Lower leg skin (tissue), 4 donors: ENCODE results near the gene NBEA. TPM values are rescaled to one million over a fixed set of nuclear protein-coding genes. Genes with fewer than 3 reads are reported as not detected.

ENCODE experiments used
- DNase-seq, 2 donors: peaks; one replicate each; pipeline ENCODE4 v3.0.0-alpha.2; 2019; ENCODE audit warnings: low spot score in 2 of 2
- H3K4me3 ChIP-seq: fragments of 200-600 bp; sonication (generic); 2 replicates; pipeline ENCODE4 v1.5.1; 2017; ENCODE audit warnings: mild to moderate bottlenecking, low read depth; ENCODE audit not compliant: poor library complexity, severe bottlenecking
- POLR2A ChIP-seq, 2 donors: fragments of 450-650 bp; IDR thresholded peaks; one replicate each; pipeline ENCODE4 v1.6.1; 2016 to 2017; ENCODE audit warnings: antibody characterized with exemption in 2 of 2, mild to moderate bottlenecking in 1 of 2, moderate library complexity in 1 of 2
- WGBS, 2 donors: methylation state at CpG; one replicate each; pipeline ENCODE4 v1.1.5; 2018; 5-methylcytosine and 5-hydroxymethylcytosine counted together
- intact Hi-C: fragments of 100-400 bp; cut with DNase I; formaldehyde crosslinking; loops from one replicate; pipeline ENCODE4 v1.15.0; 2023; ENCODE audit warnings: low total_unique reads
- total RNA-seq, 4 donors: library from RNA; depleted of rRNA; stranded (reverse); fragments of >200 nt; gene quantifications; one replicate each; pipeline ENCODE4 v1.1.0, GENCODE V29; 2016
- TF ChIP-seq, protein P1 (sequence below), 3 donors: fragments of 450-650 bp; IDR thresholded peaks; one replicate each; pipeline ENCODE4 v1.5.1; 2016; ENCODE audit warnings: antibody characterized with exemption in 3 of 3, mild to moderate bottlenecking in 3 of 3, moderate library complexity in 2 of 3

NBEA gene
- total RNA-seq, 4 donors from 2014 or later: 1.5 to 4.5 (median 3.7) TPM

DNA sequence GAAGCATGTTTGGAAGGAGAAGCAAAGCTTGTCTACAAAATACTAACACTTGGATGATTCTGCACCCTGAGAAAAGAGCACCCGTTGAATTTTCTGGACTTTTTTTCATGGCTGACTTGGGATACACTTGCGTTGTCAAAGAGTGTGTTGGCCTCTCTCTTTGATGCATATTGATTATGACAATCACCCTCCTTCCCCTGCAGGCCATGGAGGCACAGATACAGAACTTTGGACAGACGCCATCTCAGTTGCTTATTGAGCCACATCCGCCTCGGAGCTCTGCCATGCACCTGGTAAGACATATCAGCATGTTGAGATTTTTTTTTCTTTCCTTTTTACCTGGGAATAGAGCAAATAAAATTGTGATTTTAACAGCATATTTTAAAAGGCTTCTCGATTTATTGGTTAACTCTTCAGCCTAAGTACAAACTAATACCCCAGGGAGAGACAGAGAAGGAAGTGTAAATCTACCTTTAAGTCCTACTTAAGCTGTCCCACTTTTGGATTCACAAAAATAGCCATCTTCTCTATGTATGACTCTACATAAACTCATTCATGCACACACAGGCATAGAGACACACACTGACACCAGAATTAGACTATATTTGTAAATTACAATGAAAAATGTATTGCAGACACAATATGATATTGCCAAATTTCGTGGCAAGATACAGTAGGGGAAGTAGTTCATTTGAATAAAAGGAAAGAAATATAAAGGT, 704.1 kb downstream of the NBEA start:
- WGBS, 2 donors: 63 to 68% methylated on average over 7 of the region's 7 CpGs

DNA sequence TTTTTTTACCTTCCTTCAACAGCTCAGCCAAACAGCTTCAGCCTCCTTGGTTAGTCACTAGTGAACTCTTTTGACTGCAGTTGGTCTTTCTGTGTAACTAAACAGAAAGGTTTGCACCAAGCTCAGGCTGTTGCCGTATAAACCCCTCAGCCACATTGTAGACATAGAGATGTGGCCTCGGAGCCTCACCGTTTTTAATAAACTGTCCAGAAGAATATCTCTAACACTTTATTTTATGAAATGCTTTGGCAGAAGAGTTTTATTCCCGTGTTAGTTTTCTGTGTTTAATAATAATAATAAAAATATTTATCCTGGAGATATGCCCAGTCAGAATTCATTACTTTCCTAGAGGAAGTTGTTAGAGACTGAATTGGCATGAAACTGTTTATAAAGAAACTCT, 706.1 kb downstream of the NBEA start:
- TF ChIP-seq, protein P1, sequence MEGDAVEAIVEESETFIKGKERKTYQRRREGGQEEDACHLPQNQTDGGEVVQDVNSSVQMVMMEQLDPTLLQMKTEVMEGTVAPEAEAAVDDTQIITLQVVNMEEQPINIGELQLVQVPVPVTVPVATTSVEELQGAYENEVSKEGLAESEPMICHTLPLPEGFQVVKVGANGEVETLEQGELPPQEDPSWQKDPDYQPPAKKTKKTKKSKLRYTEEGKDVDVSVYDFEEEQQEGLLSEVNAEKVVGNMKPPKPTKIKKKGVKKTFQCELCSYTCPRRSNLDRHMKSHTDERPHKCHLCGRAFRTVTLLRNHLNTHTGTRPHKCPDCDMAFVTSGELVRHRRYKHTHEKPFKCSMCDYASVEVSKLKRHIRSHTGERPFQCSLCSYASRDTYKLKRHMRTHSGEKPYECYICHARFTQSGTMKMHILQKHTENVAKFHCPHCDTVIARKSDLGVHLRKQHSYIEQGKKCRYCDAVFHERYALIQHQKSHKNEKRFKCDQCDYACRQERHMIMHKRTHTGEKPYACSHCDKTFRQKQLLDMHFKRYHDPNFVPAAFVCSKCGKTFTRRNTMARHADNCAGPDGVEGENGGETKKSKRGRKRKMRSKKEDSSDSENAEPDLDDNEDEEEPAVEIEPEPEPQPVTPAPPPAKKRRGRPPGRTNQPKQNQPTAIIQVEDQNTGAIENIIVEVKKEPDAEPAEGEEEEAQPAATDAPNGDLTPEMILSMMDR (IDR thresholded peaks at IDR 0.05): no peak
- TF ChIP-seq POLR2A (IDR thresholded peaks at IDR 0.05): no peak
- intact Hi-C loops: no loop called here
- DNase-seq: no peak
- 44 to 50% methylated on average over 4 of the region's 4 CpGs for WGBS, 2 donors
- H3K4me3 ChIP-seq: no peak overlapping the region

More for the DNA sequence above, 704.1 kb downstream of the NBEA start:
- H3K4me3 ChIP-seq: no peak overlapping the region
- DNase-seq: no peak
- intact Hi-C loops: no loop called here
- TF ChIP-seq, protein P1 (IDR thresholded peaks at IDR 0.05): no peak
- no peak for TF ChIP-seq POLR2A (IDR thresholded peaks at IDR 0.05)

DNA sequence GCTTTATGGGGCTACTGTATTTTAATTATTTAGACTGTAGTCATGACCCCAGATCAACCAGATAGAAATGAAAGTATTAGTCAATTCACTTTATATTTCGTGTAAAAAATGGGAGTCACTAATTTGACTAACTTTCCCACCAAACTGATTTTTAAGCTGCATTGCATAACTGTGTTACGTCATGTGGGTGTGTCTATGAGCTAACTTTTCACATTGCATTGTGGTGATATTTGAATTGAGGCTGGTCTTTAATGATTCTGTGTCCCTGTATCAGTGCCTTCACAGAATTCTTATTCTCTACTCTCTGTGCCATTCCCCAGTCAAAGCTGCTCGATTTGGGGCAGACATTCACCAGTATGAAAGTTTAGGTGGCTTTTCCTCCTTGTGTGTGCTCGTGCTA, 707.1 kb downstream of the NBEA start:
- 73 to 76% methylated on average over 4 of the region's 4 CpGs for WGBS, 2 donors
- no peak overlapping the region for H3K4me3 ChIP-seq
- intact Hi-C loops: loop anchor here (1.0 kb wide), 1 partner anchor 17 kb away; no protein-coding TSS in a partner anchor
- no peak for DNase-seq
- no peak for TF ChIP-seq POLR2A (IDR thresholded peaks at IDR 0.05)
- TF ChIP-seq, protein P1 (IDR thresholded peaks at IDR 0.05): no peak

DNA sequence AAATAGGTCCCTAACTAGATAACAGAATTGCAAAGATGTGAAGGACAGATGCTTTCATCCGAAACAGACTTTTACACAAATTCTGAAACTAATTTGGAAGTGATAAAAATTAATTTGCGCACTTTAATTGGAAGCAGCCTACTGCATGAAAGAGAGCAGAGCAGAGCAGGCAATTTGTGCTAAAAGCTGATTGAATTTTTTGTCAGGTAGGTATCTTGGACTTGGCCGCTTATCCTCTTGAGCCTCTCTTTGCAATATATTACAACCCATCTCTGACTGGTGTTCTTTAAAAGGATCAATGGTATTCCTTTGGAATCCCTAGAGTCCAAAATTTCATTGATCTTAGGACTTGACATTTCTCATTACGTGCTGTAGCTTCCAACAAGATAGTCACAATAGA, 717.7 kb downstream of the NBEA start:
- intact Hi-C loops: no loop called here
- TF ChIP-seq, protein P1 (IDR thresholded peaks at IDR 0.05): no peak
- TF ChIP-seq POLR2A (IDR thresholded peaks at IDR 0.05): no peak
- DNase-seq: no peak
- WGBS, 2 donors: 91 to 92% methylated on average over 4 of the region's 4 CpGs
- H3K4me3 ChIP-seq: no peak overlapping the region

DNA sequence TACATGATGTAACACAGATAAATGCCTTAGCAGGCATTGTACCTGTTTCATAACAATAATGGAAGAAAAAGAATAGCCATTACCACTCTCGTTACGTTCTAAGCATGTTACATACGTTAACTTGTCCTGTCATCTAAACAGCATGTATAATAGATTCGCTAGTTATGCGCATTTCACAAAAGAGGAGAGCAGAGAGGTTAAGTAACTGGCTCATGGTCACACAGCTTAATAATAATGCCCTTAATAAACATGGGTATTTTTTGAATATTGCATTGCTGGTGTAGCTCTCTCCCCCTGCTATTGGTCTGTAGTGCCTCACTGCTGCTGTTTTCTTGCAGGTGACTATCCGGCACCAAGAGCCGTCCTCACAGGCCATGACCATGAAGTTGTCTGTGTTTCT, 722.7 kb downstream of the NBEA start:
- TF ChIP-seq, protein P1 (IDR thresholded peaks at IDR 0.05): no peak
- no peak for TF ChIP-seq POLR2A (IDR thresholded peaks at IDR 0.05)
- 94 to 97% methylated on average over 7 of the region's 7 CpGs for WGBS, 2 donors
- intact Hi-C loops: no loop called here
- H3K4me3 ChIP-seq: no peak overlapping the region
- DNase-seq: no peak

DNA sequence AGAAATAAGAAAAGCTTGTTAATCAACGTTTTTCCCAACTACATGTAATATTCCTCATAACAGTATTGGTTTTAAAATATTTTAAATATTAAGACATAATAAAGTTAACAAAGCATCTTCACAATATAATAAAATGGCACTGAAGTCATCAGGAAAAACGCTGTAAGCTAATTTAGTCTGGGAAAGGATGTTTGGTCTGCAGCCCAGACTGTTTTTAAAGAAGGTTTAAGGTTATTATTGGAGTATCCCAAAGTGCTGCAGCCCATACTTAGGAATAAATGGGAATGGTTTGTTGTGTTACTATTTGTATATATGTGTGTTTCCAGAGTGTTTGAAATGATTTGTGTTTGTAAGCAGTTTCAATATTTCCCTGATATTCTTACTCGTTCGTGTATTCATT, 727.3 kb downstream of the NBEA start:
- H3K4me3 ChIP-seq: no peak overlapping the region
- WGBS, 2 donors: 78 to 84% methylated on average over 4 of the region's 4 CpGs
- TF ChIP-seq, protein P1 (IDR thresholded peaks at IDR 0.05): no peak
- TF ChIP-seq POLR2A (IDR thresholded peaks at IDR 0.05): no peak
- intact Hi-C loops: no loop called here
- DNase-seq: no peak
